ENCODE data around the gene ACTR10. TPM values are rescaled to one million over a fixed set of nuclear protein-coding genes. Genes with fewer than 3 reads are reported as not detected.

ACTR10 gene
- total and polyA plus RNA-seq, 2 of the 8 experiments (the other 6 are each of a cell fraction or from before 2014, with no cell fraction given): 15.4 to 34.6 TPM

GRCh38 chr14:58239244-58240195 is 39.6 kb downstream of the ACTR10 start:
- WGBS, 2 experiments (ENCODE audit: extremely low coverage in 1 of 2, insufficient coverage in 1 of 2, insufficient read length in 1 of 2, insufficient replicate concordance in 2 of 2, low coverage in 1 of 2, low lambda C conversion rate in 2 of 2, missing lambda C conversion rate in 1 of 2): 20% methylated on average over 23 of the region's 23 CpGs; no CpG with 5 or more reads in 1 of the 2 experiments
- Histone ChIP-seq H2AFZ (ENCODE audit: low read length) (peak overlapping the region; percentile 88), H2BK5ac (ENCODE audit: low read depth, low read length) (0 out of 2 replicates have a peak overlapping the region, but pooled peaks have one; percentile 85), H4K91ac (replicated peaks; ENCODE audit: insufficient read length, low read length) (no peak overlapping the region), H4K20me1 (replicated peaks in 1 of 2; ENCODE audit: control insufficient read depth in 1 of 2, insufficient read depth in 2 of 2, low read length in 2 of 2) (no peaks in the 10 kb centered on the region), H3K4me1 (replicated peaks in 1 of 4; ENCODE audit: control insufficient read depth in 3 of 4, insufficient read depth in 4 of 4, low read length in 3 of 4) (peaks cover 0 to 6% (median under 1%) of the 10 kb centered on the region in 4 experiments; a peak in 3 of 7 replicates), H4K5ac (ENCODE audit: insufficient read length, low read depth, low read length) (no peak overlapping the region), H3K9me3 (ENCODE audit: insufficient read depth in 2 of 2, low read depth in 1 of 2, low read length in 1 of 2) (no peaks in the 10 kb centered on the region), H3K18ac (ENCODE audit: extremely low read depth, low read length) (peak overlapping the region; percentile 78; the same call in 1 of the 2 replicates), H3K4me2 (ENCODE audit: insufficient read depth in 1 of 2, low read depth in 2 of 2, low read length in 2 of 2) (peak overlapping the region; percentile 71 to 91), H3K27me3 (replicated peaks in 1 of 4; ENCODE audit: control insufficient read depth in 3 of 4, extremely low read depth in 1 of 4, insufficient read depth in 3 of 4, low read length in 3 of 4) (no peaks in the 10 kb centered on the region), H3K4me3 (ENCODE audit: extremely low read depth in 1 of 4, insufficient read depth in 2 of 4, low read depth in 3 of 4, low read length in 4 of 4) (peak overlapping the region; percentile 86 to 97 (median 94)), H3K79me2 (ENCODE audit: control insufficient read depth in 1 of 2, insufficient read depth in 2 of 2, low read length in 2 of 2) (no peaks in the 10 kb centered on the region), H3K56ac (replicated peaks; ENCODE audit: insufficient read length, low read depth, low read length) (no peak overlapping the region), H2BK120ac (replicated peaks; ENCODE audit: low read depth, low read length) (no peak overlapping the region), H3K36me3 (ENCODE audit: control insufficient read depth in 2 of 4, insufficient read depth in 4 of 4, low read length in 3 of 4) (no peaks in the 10 kb centered on the region), H2AK5ac (ENCODE audit: low read depth, low read length) (0 out of 2 replicates have a peak overlapping the region, but pooled peaks have one; percentile 54), H4K8ac (ENCODE audit: extremely low read depth, insufficient read depth, low read length) (no peak overlapping the region), H3K23ac (ENCODE audit: insufficient read length) (no peak overlapping the region), H3K14ac (ENCODE audit: insufficient read length) (no peak overlapping the region), H3K23me2 (ENCODE audit: low read depth, low read length) (peaks cover 4% of the 10 kb centered on the region), H2BK15ac (ENCODE audit: low read length) (peak overlapping the region; percentile 92; the same call in 1 of the 2 replicates), H2BK12ac (ENCODE audit: low read depth, low read length) (peak overlapping the region; percentile 99), H3K4ac (replicated peaks; ENCODE audit: insufficient read length, low read depth, low read length) (no peak overlapping the region), H3K27ac (ENCODE audit: low read depth, low read length) (no peak overlapping the region), H2BK20ac (ENCODE audit: low read length) (no peak overlapping the region), H3K79me1 (ENCODE audit: low read depth, low read length) (no peaks in the 10 kb centered on the region), H3K9ac (replicated peaks in 1 of 4; ENCODE audit: extremely low read depth in 1 of 4, low read depth in 3 of 4, low read length in 3 of 4) (peak overlapping the region in 1 of 4 experiments; percentile 14; a peak in 2 of 7 replicates)
- FAIRE-seq (peak; percentile 48), DNase-seq (ENCODE audit: low read depth in 1 of 2, low spot score in 2 of 2) (peak; percentile 29 to 86)
- ChIA-PET POLR2A (ENCODE audit: partially characterized antibody) (interaction anchor here (0.6 to 1.2 kb wide), 4 partner anchors 12 to 59 kb away, joined by 3 to 4 read pairs (median 3); partner anchors contain the start of gene ARID4A), CTCF (ENCODE audit: partially characterized antibody) (no interaction called here)
- TF ChIP-seq BCL11A (IDR thresholded peaks at IDR 0.05; ENCODE audit: low read depth in 2 of 2, low read length in 2 of 2) (no peak), ASH2L (IDR thresholded peaks at IDR 0.05; ENCODE audit: low read length) (no peak), HDAC2 (IDR thresholded peaks at IDR 0.05; ENCODE audit: borderline replicate concordance in 1 of 2, low read depth in 2 of 2, low read length in 2 of 2) (no peak), CTCF (IDR thresholded peaks at IDR 0.05; ENCODE audit: control extremely low read depth in 1 of 3, insufficient read depth in 1 of 3, low read depth in 1 of 3, low read length in 3 of 3) (no peak), SP2 (IDR thresholded peaks at IDR 0.05; ENCODE audit: low read length) (no peak), TEAD4 (IDR thresholded peaks at IDR 0.05; ENCODE audit: low read depth, low read length) (0 out of 2 replicates have a peak, but pooled peaks have one; percentile 51), BACH1 (IDR thresholded peaks at IDR 0.05; ENCODE audit: low read length) (no peak)
